GM18907 (cell line): Measurements from ENCODE around the gene C1orf167.
"Not testable (repeated sequence)": the region's sequence is repeated elsewhere in the genome, so short reads cannot be mapped to it uniquely, and the experiment has no call there.

ENCODE experiments used
- ATAC-seq: cut with Tn5 transposase; IDR thresholded peaks from one replicate; pipeline ENCODE4 v1.9.1; 2021; ENCODE audit warnings: mild to moderate bottlenecking, moderate library complexity; ENCODE audit not compliant: unreplicated experiment

C1orf167 gene

GRCh38 chr1:11797525-11798216 lies 35.7 kb downstream of the C1orf167 start:
- ATAC-seq: no peak

- no peak for ATAC-seq
These were observed 37.1 kb downstream of the C1orf167 start for GRCh38 chr1:11799099-11799498.

GRCh38 chr1:11799896-11800295 lies 37.9 kb downstream of the C1orf167 start:
- ATAC-seq: no peak

GRCh38 chr1:11800391-11800755 lies 38.4 kb downstream of the C1orf167 start:
- ATAC-seq: no peak

GRCh38 chr1:11800756-11801433 lies 38.9 kb downstream of the C1orf167 start:
- ATAC-seq: no peak

- ATAC-seq: no peak
These were observed 40.6 kb downstream of the C1orf167 start for GRCh38 chr1:11802616-11802972.

GRCh38 chr1:11802973-11803885 lies 41.2 kb downstream of the C1orf167 start:
- no peak for ATAC-seq

- ATAC-seq: not testable (repeated sequence)
These were observed 42.1 kb downstream of the C1orf167 start for GRCh38 chr1:11803924-11804665.

- no peak for ATAC-seq
These were observed 42.9 kb downstream of the C1orf167 start for GRCh38 chr1:11804666-11805421.

- peak; percentile 86 for ATAC-seq
These were observed 43.7 kb downstream of the C1orf167 start, which contains the start of the genes CLCN6 and MTHFR for GRCh38 chr1:11805422-11806306. TSS of gene CLCN6 (plus strand) at chr1:11806191. CDS start at chr1:11806263, 72 bp downstream. TSS of gene MTHFR (minus strand) at chr1:11805964. CDS start at chr1:11803116, 2,848 bp downstream.

GRCh38 chr1:11806307-11806936 lies 44.4 kb downstream of the C1orf167 start:
- ATAC-seq: peak; percentile 45

- ATAC-seq: no peak
These were observed 45.1 kb downstream of the C1orf167 start for GRCh38 chr1:11807133-11807532.

GRCh38 chr1:11813021-11813420 lies 51.0 kb downstream of the C1orf167 start:
- no peak for ATAC-seq

GRCh38 chr1:11817192-11817591 lies 55.2 kb downstream of the C1orf167 start:
- ATAC-seq: no peak

- no peak for ATAC-seq
These were observed 60.1 kb downstream of the C1orf167 start for GRCh38 chr1:11822091-11822490.

GRCh38 chr1:11823366-11824137 lies 61.6 kb downstream of the C1orf167 start:
- ATAC-seq: no peak

GRCh38 chr1:11825131-11825530 lies 63.1 kb downstream of the C1orf167 start:
- ATAC-seq: no peak

- ATAC-seq: no peak
These were observed 65.0 kb downstream of the C1orf167 start for GRCh38 chr1:11826946-11827345.
